Chondrocyte (in vitro differentiated cells): Measurements from ENCODE around the gene WNK2. TPM values are rescaled to one million over a fixed set of nuclear protein-coding genes. Genes with fewer than 3 reads are reported as not detected.

ENCODE experiments used
- DNase-seq: peaks from one replicate; pipeline ENCODE4 v3.0.0; 2021; ENCODE audit warnings: mixed read lengths, low spot score
- H3K27ac Mint-ChIP-seq: one replicate; pipeline ENCODE4 v1.8.0; 2021; ENCODE audit warnings: mild to moderate bottlenecking, moderate library complexity, mixed read lengths; ENCODE audit not compliant: unreplicated experiment
- H3K27me3 Mint-ChIP-seq: 2 replicates; pipeline ENCODE4 v1.8.0; 2021; ENCODE audit warnings: low read depth, mixed read lengths
- H3K36me3 Mint-ChIP-seq: 2 replicates; pipeline ENCODE4 v1.8.0; 2021; ENCODE audit warnings: low read depth, mixed read lengths
- H3K4me1 Mint-ChIP-seq: 2 replicates; pipeline ENCODE4 v1.8.0; 2021; ENCODE audit warnings: low read depth, mild to moderate bottlenecking, mixed read lengths
- H3K4me3 Mint-ChIP-seq: one replicate; pipeline ENCODE4 v1.8.0; 2021; ENCODE audit warnings: mild to moderate bottlenecking, moderate library complexity, mixed read lengths; ENCODE audit not compliant: unreplicated experiment
- H3K9me3 Mint-ChIP-seq: 2 replicates; pipeline ENCODE4 v1.8.0; 2021; ENCODE audit warnings: low read depth, mixed read lengths
- long read RNA-seq: library from polyadenylated mRNA; stranded (forward); transcript quantifications from one replicate; pipeline ENCODE4 v2.0.0, GENCODE V29; 2021
- total RNA-seq: library from RNA; stranded (reverse); gene quantifications from 3 replicates; pipeline ENCODE4 v1.2.1, GENCODE V29; 2021
- TF ChIP-seq, protein P1 (sequence below): fragments of 200-600 bp; sonication (generic); IDR thresholded peaks from 2 replicates; pipeline ENCODE4 v1.5.0; 2021; ENCODE audit warnings: antibody characterized with exemption, mild to moderate bottlenecking, moderate library complexity

Gene WNK2
- 0.44 to 3.3 TPM (median 2.3 TPM) in 3 replicates for total RNA-seq
- long read RNA-seq, result 0 reads

- peak within 1 kb of the TSS; percentile 64 for H3K4me3 Mint-ChIP-seq
Observed at GRCh38 chr9:93183663-93184431, at the start of gene WNK2. Gene WNK2 (plus strand): TSS chr9:93184139. CDS start chr9:93184930, 791 bp downstream.

GRCh38 chr9:93134740-93135444 lies 49.0 kb upstream of the WNK2 start:
- Mint-ChIP-seq H3K27me3 (no peaks in the 10 kb centered on the region), H3K27ac (peak overlapping the region; percentile 57), H3K36me3 (no peaks in the 10 kb centered on the region), H3K4me3 (peak overlapping the region; percentile 70), H3K9me3 (peaks cover 3% of the 10 kb centered on the region), H3K4me1 (peaks cover 42% of the 10 kb centered on the region)
- TF ChIP-seq, protein P1, sequence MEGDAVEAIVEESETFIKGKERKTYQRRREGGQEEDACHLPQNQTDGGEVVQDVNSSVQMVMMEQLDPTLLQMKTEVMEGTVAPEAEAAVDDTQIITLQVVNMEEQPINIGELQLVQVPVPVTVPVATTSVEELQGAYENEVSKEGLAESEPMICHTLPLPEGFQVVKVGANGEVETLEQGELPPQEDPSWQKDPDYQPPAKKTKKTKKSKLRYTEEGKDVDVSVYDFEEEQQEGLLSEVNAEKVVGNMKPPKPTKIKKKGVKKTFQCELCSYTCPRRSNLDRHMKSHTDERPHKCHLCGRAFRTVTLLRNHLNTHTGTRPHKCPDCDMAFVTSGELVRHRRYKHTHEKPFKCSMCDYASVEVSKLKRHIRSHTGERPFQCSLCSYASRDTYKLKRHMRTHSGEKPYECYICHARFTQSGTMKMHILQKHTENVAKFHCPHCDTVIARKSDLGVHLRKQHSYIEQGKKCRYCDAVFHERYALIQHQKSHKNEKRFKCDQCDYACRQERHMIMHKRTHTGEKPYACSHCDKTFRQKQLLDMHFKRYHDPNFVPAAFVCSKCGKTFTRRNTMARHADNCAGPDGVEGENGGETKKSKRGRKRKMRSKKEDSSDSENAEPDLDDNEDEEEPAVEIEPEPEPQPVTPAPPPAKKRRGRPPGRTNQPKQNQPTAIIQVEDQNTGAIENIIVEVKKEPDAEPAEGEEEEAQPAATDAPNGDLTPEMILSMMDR, result no peak
- no peak for DNase-seq

More at GRCh38 chr9:93183663-93184431, at the start of gene WNK2:
- Mint-ChIP-seq H3K36me3 (no peaks in the 10 kb centered on the region), H3K4me1 (peaks cover 2% of the 10 kb centered on the region), H3K27me3 (peaks cover 46% of the 10 kb centered on the region), H3K27ac (no peak within 1 kb of the TSS), H3K9me3 (no peaks in the 10 kb centered on the region)
- TF ChIP-seq, protein P1, result no peak
- DNase-seq, result no peak

DNA sequence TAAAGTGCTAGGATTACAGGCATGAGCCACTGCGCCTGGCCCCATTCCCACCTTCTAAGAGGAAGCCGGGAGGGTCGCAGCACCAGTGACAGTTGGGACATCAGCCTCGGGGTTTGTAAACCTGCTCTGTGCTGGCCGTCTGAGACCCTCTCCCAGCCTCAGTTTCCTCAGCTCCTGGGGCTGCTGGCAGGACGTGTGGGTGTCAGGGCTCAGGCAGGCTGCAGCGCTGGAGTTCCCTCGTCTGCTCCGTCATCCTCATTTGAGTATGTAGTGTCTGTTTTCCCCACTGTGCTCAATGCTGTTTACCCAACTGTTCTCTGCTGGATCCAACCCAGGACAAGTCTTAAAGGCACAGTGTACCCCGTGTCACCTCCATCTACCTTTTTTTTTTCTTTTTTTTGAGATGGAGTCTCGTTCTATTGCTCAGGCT lies 47.9 kb upstream of the WNK2 start:
- TF ChIP-seq, protein P1, result no peak
- DNase-seq, result no peak
- Mint-ChIP-seq H3K36me3 (no peaks in the 10 kb centered on the region), H3K4me1 (peaks cover 36% of the 10 kb centered on the region), H3K4me3 (no peak overlapping the region), H3K27me3 (no peaks in the 10 kb centered on the region), H3K9me3 (peaks cover 3% of the 10 kb centered on the region), H3K27ac (no peak overlapping the region)

GRCh38 chr9:93137362-93137761 lies 46.6 kb upstream of the WNK2 start:
- no peaks in the 10 kb centered on the region for H3K27me3 Mint-ChIP-seq
- no peak overlapping the region for H3K27ac Mint-ChIP-seq
- peaks cover 3% of the 10 kb centered on the region for H3K9me3 Mint-ChIP-seq
- no peaks in the 10 kb centered on the region for H3K36me3 Mint-ChIP-seq
- H3K4me3 Mint-ChIP-seq, result no peak overlapping the region
- DNase-seq, result peak; percentile 94
- H3K4me1 Mint-ChIP-seq, result peaks cover 23% of the 10 kb centered on the region
- TF ChIP-seq, protein P1, result no peak

- Mint-ChIP-seq H3K9me3 (peaks cover 3% of the 10 kb centered on the region), H3K4me1 (peaks cover 18% of the 10 kb centered on the region), H3K36me3 (no peaks in the 10 kb centered on the region), H3K4me3 (no peak overlapping the region), H3K27me3 (no peaks in the 10 kb centered on the region), H3K27ac (no peak overlapping the region)
- DNase-seq, result no peak
- TF ChIP-seq, protein P1, result no peak
Observed at GRCh38 chr9:93138171-93138764, 45.7 kb upstream of the WNK2 start.
